ENCODE results near the gene TRERF1. TPM values are rescaled to one million over a fixed set of nuclear protein-coding genes. Genes with fewer than 3 reads are reported as not detected.
"Not testable (repeated sequence)": the region's sequence is repeated elsewhere in the genome, so short reads cannot be mapped to it uniquely, and the experiment has no call there.

The TRERF1 gene
- total and polyA plus RNA-seq, 9 donors = 4.5 to 13.7 (median 7.8) TPM

DNA sequence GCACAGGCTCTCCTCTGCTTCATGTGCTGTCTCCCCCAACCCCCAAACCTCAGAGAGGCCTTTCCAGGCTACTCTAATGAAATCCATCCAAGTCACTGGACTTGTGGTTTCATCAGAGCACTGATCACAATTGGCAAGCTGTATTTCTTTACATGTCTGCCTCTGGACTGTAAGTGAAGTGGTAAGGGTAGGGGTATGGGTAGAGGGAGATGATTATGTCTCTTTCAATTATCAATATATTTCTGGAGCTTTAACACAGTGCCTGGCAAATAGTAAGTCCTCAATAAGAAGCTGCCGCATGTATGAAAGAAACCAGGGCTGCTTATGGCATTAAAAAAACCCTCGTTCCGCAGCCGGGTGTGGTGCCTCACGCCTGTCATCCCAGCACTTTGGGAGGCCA is 5.4 kb downstream of the TRERF1 start:
- TF ChIP-seq, protein P1, sequence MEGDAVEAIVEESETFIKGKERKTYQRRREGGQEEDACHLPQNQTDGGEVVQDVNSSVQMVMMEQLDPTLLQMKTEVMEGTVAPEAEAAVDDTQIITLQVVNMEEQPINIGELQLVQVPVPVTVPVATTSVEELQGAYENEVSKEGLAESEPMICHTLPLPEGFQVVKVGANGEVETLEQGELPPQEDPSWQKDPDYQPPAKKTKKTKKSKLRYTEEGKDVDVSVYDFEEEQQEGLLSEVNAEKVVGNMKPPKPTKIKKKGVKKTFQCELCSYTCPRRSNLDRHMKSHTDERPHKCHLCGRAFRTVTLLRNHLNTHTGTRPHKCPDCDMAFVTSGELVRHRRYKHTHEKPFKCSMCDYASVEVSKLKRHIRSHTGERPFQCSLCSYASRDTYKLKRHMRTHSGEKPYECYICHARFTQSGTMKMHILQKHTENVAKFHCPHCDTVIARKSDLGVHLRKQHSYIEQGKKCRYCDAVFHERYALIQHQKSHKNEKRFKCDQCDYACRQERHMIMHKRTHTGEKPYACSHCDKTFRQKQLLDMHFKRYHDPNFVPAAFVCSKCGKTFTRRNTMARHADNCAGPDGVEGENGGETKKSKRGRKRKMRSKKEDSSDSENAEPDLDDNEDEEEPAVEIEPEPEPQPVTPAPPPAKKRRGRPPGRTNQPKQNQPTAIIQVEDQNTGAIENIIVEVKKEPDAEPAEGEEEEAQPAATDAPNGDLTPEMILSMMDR (IDR thresholded peaks at IDR 0.05) = no peak
- TF ChIP-seq EP300 (IDR thresholded peaks at IDR 0.05) = no peak
- no peak for TF ChIP-seq POLR2A (IDR thresholded peaks at IDR 0.05)
- intact Hi-C loops (cut with DNase I) = no loop called here
- no peak overlapping the region for H3K27ac ChIP-seq
- no peak for DNase-seq
- WGBS, 3 donors = 94 to 95% (median 95%) methylated on average over 5 of the region's 5 CpGs
- no peak overlapping the region for H3K4me3 ChIP-seq
- no peaks in the 10 kb centered on the region for H3K27me3 ChIP-seq
- H3K9me3 ChIP-seq = no peaks in the 10 kb centered on the region
- H3K4me1 ChIP-seq (ENCODE audit: insufficient read depth) = peaks cover 9% of the 10 kb centered on the region
- H3K36me3 ChIP-seq = no peaks in the 10 kb centered on the region

GRCh38 chr6:42445955-42446354 is 5.8 kb downstream of the TRERF1 start:
- H3K4me3 ChIP-seq; H3K27ac ChIP-seq; H3K27me3 ChIP-seq; H3K36me3 ChIP-seq; DNase-seq; intact Hi-C loops (cut with DNase I); H3K9me3 ChIP-seq; H3K4me1 ChIP-seq (ENCODE audit: insufficient read depth): not testable (repeated sequence)
- 95 to 96% (median 96%) methylated on average over 7 of the region's 7 CpGs for WGBS, 3 donors

- no peak for TF ChIP-seq POLR2A (IDR thresholded peaks at IDR 0.05)
- TF ChIP-seq EP300 (IDR thresholded peaks at IDR 0.05) = no peak
- TF ChIP-seq, protein P1 (IDR thresholded peaks at IDR 0.05) = no peak
- H3K27me3 ChIP-seq = no peaks in the 10 kb centered on the region
- no peaks in the 10 kb centered on the region for H3K36me3 ChIP-seq
- DNase-seq = no peak
- intact Hi-C loops (cut with DNase I) = no loop called here
- H3K4me1 ChIP-seq (ENCODE audit: insufficient read depth) = peaks cover 13% of the 10 kb centered on the region
- H3K4me3 ChIP-seq = no peak overlapping the region
- 20 to 32% (median 27%) methylated on average over 11 of the region's 11 CpGs for WGBS, 3 donors
- peak overlapping the region; percentile 39 to 41 for H3K27ac ChIP-seq
- no peaks in the 10 kb centered on the region for H3K9me3 ChIP-seq
Observed at GRCh38 chr6:42443312-42444060, 8.2 kb downstream of the TRERF1 start.

- intact Hi-C loops (cut with DNase I) = no loop called here
- no peak overlapping the region for H3K4me3 ChIP-seq
- 40 to 50% (median 42%) methylated on average over 5 of the region's 5 CpGs for WGBS, 3 donors
Observed at GRCh38 chr6:42441697-42442081, 10.0 kb downstream of the TRERF1 start.

More at GRCh38 chr6:42441697-42442081, 10.0 kb downstream of the TRERF1 start:
- Histone ChIP-seq H3K9me3 (no peaks in the 10 kb centered on the region), H3K36me3 (no peaks in the 10 kb centered on the region), H3K27me3 (no peaks in the 10 kb centered on the region), H3K4me1 (ENCODE audit: insufficient read depth) (peaks cover 13% of the 10 kb centered on the region), H3K27ac (peak overlapping the region; percentile 84 to 91)
- TF ChIP-seq POLR2A (IDR thresholded peaks at IDR 0.05) (no peak), EP300 (IDR thresholded peaks at IDR 0.05) (no peak)
- TF ChIP-seq, protein P1 (IDR thresholded peaks at IDR 0.05) = no peak
- DNase-seq = peak in 1 of 5 donors; percentile 24
